HL-60 (cell line): Measurements from ENCODE around the gene PERM1.
"Not testable (repeated sequence)": the region's sequence is repeated elsewhere in the genome, so short reads cannot be mapped to it uniquely, and the experiment has no call there.

Experiments used
- GABPA ChIP-seq: IDR thresholded peaks from 2 replicates; pipeline ENCODE4 v1.6.1; 2012; ENCODE audit warnings: low read depth
- POLR2AphosphoS5 ChIP-seq: IDR thresholded peaks from 2 replicates; pipeline ENCODE4 v1.6.1; 2012; ENCODE audit warnings: low read depth
- REST ChIP-seq: IDR thresholded peaks from 2 replicates; pipeline ENCODE4 v1.6.1; 2012; ENCODE audit warnings: low read depth; ENCODE audit not compliant: insufficient replicate concordance
- TF ChIP-seq, protein P1 (sequence below): IDR thresholded peaks from one replicate; pipeline ENCODE4 v1.5.1; 2011; ENCODE audit warnings: low read length, control low read depth, inconsistent platforms; ENCODE audit not compliant: insufficient read depth

GRCh38 chr1:1018321-1018685, 36.4 kb upstream of the PERM1 start:
- TF ChIP-seq, protein P1, sequence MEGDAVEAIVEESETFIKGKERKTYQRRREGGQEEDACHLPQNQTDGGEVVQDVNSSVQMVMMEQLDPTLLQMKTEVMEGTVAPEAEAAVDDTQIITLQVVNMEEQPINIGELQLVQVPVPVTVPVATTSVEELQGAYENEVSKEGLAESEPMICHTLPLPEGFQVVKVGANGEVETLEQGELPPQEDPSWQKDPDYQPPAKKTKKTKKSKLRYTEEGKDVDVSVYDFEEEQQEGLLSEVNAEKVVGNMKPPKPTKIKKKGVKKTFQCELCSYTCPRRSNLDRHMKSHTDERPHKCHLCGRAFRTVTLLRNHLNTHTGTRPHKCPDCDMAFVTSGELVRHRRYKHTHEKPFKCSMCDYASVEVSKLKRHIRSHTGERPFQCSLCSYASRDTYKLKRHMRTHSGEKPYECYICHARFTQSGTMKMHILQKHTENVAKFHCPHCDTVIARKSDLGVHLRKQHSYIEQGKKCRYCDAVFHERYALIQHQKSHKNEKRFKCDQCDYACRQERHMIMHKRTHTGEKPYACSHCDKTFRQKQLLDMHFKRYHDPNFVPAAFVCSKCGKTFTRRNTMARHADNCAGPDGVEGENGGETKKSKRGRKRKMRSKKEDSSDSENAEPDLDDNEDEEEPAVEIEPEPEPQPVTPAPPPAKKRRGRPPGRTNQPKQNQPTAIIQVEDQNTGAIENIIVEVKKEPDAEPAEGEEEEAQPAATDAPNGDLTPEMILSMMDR, result not testable (repeated sequence)
- TF ChIP-seq POLR2AphosphoS5, REST, GABPA: not testable (repeated sequence)
